ENCODE results near the gene SANBR.

DNA sequence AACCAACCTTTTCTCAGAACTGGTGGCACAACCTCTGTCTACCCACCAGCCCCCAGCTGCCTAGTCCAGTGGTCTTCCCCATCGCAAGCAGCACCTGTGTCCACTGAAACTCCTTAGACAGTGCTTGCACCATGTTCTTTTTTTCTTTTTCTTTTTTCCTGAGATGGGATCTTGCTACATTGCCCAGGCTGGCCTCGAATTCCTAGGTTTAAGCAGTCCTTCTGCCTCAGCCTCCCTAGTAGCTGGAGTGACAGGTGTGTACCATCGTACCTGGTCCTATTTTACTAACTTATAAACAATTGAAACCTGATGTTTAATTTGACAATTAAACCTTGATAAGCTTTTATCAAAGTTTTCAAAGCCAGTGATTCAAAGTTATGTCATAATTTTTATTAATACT, 30.8 kb downstream of the SANBR start:
- TF ChIP-seq, protein P1, sequence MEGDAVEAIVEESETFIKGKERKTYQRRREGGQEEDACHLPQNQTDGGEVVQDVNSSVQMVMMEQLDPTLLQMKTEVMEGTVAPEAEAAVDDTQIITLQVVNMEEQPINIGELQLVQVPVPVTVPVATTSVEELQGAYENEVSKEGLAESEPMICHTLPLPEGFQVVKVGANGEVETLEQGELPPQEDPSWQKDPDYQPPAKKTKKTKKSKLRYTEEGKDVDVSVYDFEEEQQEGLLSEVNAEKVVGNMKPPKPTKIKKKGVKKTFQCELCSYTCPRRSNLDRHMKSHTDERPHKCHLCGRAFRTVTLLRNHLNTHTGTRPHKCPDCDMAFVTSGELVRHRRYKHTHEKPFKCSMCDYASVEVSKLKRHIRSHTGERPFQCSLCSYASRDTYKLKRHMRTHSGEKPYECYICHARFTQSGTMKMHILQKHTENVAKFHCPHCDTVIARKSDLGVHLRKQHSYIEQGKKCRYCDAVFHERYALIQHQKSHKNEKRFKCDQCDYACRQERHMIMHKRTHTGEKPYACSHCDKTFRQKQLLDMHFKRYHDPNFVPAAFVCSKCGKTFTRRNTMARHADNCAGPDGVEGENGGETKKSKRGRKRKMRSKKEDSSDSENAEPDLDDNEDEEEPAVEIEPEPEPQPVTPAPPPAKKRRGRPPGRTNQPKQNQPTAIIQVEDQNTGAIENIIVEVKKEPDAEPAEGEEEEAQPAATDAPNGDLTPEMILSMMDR (conservative IDR thresholded peaks at IDR 0.05; ENCODE audit: low read depth, low read length): no peak
- TF ChIP-seq MAZ (IDR thresholded peaks at IDR 0.05; ENCODE audit: borderline replicate concordance, low read depth, low read length) (no peak), MXI1 (IDR thresholded peaks at IDR 0.05; ENCODE audit: borderline replicate concordance, low read depth, low read length) (no peak), USF2 (IDR thresholded peaks at IDR 0.05; ENCODE audit: low read depth, low read length) (no peak), RAD21 (IDR thresholded peaks at IDR 0.05; ENCODE audit: low read length) (no peak), POLR2A (IDR thresholded peaks at IDR 0.05; ENCODE audit: low read depth, low read length) (no peak)
